Stimulated activated CD4-positive, alpha-beta T cell treated with anti-CD3 and anti-CD28 coated beads, TNF-alpha, amount 100 ng/mL, for 24 hours (primary cell): ENCODE measurements around the gene CACNB1.

Experiments used
- DNase-seq, 3 experiments: peaks; one replicate each; pipeline ENCODE4 v3.0.0-alpha.2; 2020; ENCODE audit warnings: low read depth in 3 of 3

CACNB1 gene

GRCh38 chr17:39123627-39124026, 73.8 kb downstream of the CACNB1 start:
- no peak for DNase-seq
